ENCODE results near the gene GNG13.
"Not testable (repeated sequence)": the region's sequence is repeated elsewhere in the genome, so short reads cannot be mapped to it uniquely, and the experiment has no call there.

The GNG13 gene

DNA sequence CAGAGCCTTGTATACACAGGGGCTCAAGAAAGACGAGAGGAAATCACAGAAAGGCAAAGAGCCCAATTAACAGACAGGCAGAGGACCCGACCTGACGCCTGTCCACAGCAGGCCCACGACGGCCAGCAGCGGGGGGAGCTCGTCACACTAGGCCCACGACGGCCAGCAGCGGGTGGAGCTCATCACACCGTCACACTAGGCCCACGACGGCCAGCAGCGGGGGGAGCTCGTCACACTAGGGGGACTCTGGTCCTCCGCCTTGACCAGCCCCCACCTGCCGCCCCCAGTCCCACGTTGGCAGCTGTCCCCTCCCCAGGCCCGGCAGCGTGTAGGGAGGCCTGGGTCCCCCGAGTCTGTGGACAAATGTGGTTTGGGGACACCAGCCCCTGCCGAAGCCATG is 23.7 kb upstream of the GNG13 start:
- H3K4me3 ChIP-seq (ENCODE audit: control insufficient read depth, low read depth, low read length): no peak overlapping the region
- TF ChIP-seq, protein P1, sequence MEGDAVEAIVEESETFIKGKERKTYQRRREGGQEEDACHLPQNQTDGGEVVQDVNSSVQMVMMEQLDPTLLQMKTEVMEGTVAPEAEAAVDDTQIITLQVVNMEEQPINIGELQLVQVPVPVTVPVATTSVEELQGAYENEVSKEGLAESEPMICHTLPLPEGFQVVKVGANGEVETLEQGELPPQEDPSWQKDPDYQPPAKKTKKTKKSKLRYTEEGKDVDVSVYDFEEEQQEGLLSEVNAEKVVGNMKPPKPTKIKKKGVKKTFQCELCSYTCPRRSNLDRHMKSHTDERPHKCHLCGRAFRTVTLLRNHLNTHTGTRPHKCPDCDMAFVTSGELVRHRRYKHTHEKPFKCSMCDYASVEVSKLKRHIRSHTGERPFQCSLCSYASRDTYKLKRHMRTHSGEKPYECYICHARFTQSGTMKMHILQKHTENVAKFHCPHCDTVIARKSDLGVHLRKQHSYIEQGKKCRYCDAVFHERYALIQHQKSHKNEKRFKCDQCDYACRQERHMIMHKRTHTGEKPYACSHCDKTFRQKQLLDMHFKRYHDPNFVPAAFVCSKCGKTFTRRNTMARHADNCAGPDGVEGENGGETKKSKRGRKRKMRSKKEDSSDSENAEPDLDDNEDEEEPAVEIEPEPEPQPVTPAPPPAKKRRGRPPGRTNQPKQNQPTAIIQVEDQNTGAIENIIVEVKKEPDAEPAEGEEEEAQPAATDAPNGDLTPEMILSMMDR (conservative IDR thresholded peaks at IDR 0.05; ENCODE audit: control insufficient read depth, insufficient read depth, low read depth, low read length): no peak
- DNase-seq (ENCODE audit: low read depth): no peak

DNA sequence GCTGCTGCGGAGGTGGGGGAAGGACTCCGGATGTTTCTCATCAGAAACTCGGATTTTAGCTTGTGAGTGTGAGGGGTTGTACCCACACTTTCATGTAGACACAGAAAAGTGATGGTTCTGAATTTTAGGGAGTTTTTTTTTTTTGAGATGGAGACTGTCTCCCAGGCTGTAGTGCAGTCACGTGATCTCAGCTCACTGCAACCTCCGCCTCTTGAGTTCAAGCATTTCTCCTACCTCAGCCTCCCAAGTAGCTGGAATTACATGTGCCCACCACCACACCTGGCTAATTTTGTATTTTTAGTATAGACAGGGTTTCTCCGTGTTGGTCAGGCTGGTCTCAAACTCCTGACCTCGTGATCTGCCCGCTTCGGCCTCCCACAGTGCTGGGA is 22.4 kb upstream of the GNG13 start:
- H3K4me3 ChIP-seq (ENCODE audit: control insufficient read depth, low read depth, low read length): no peak overlapping the region
- TF ChIP-seq, protein P1 (conservative IDR thresholded peaks at IDR 0.05; ENCODE audit: control insufficient read depth, insufficient read depth, low read depth, low read length): no peak
- DNase-seq (ENCODE audit: low read depth): no peak

DNA sequence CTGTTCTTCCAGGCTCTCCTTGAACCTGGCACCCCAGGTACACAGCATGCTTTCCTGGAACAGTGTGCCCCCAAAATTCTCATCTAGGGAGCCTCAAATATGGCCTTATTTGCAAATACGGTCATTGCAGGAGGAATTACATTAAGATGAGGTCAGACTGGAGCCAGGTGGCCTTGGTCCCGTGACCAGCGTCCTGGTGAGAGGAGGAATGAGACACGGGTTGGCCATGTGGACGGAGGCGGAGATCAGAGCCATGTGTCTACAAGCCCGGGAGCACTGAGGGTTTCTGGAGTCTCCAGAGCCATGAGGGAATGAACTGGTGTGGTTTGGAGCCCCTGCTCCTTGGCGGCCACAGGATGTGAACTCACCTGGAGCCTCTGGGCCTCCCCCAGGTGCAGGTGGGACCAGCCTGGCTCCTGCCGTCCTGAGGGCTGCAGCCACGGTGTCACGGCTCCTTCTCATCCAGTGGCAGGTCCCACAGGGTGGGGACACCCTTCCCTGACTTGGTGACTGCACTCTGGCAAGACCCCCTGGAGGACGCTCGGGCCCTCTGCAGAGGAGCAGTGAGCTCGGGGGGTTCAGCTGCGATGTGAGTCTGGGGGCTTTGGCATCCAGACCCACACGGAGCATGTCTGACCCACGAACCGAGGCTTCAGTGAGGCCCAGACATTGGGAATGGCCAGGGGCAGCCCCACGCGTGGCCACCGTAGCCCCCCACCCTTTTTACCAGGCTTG is 21.8 kb upstream of the GNG13 start:
- DNase-seq (ENCODE audit: low read depth): no peak
- H3K4me3 ChIP-seq (ENCODE audit: control insufficient read depth, low read depth, low read length): no peak overlapping the region
- TF ChIP-seq, protein P1 (conservative IDR thresholded peaks at IDR 0.05; ENCODE audit: control insufficient read depth, insufficient read depth, low read depth, low read length): no peak

DNA sequence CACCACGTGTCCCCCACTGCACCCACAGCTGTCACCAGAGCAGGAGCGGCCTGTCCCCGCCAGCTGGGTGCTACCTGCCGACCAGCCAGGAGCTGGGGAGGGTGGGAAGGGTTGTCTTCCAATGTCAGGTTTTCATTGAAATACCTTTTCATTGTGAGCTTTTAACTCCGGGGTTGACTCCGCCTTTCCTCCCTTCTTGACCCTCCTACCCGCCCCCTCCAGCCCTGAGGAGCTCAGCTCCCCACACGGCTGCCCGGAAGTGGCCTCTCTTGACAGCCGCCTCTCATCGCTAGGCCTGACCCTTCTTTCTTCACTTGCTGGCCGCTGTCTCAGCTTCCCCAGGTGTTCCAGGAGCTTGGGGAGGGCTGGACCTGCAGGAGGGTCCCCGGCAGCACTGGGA is 21.2 kb upstream of the GNG13 start:
- no peak for DNase-seq (ENCODE audit: low read depth)
- H3K4me3 ChIP-seq (ENCODE audit: control insufficient read depth, low read depth, low read length): no peak overlapping the region
- TF ChIP-seq, protein P1 (conservative IDR thresholded peaks at IDR 0.05; ENCODE audit: control insufficient read depth, insufficient read depth, low read depth, low read length): no peak

DNA sequence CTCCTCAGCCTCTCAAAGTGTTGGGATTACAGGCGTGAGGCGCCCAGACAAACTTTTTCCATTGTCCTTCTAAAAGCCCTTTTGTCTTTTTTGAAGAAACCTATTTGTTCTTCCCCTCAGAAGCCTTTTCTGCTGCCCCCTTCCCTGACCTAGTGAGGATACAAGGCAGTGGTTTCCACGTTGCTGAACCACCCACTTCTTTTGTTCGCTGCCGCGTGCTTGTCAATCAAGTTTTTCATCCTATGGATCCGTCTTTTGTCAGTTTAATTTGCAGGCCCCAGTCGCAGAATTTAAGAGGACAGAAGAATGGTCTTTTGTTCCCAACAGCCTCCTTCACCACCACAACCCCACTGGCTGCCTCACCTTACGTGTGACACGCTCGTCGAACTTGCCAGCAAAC is 20.2 kb upstream of the GNG13 start:
- H3K4me3 ChIP-seq (ENCODE audit: control insufficient read depth, low read depth, low read length): no peak overlapping the region
- TF ChIP-seq, protein P1 (conservative IDR thresholded peaks at IDR 0.05; ENCODE audit: control insufficient read depth, insufficient read depth, low read depth, low read length): no peak
- no peak for DNase-seq (ENCODE audit: low read depth)

DNA sequence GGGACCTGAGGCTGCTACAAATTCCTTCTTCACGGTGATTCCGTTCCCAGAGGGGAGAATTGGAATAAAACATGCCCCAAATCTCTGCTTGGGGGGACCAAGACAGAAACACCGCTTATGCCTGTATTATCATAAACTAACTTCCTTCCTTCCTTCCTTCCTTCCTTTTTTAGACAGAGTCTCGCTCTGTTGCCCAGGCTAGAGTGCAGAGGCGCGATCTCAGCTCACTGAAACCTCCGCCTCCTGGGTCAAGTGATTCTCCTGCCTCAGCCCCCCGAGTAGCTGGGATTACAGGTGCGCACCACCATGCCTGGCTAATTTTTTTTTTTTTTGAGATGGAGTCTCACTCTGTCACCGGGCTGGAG is 19.5 kb upstream of the GNG13 start:
- not testable (repeated sequence) for DNase-seq (ENCODE audit: low read depth); H3K4me3 ChIP-seq (ENCODE audit: control insufficient read depth, low read depth, low read length)

DNA sequence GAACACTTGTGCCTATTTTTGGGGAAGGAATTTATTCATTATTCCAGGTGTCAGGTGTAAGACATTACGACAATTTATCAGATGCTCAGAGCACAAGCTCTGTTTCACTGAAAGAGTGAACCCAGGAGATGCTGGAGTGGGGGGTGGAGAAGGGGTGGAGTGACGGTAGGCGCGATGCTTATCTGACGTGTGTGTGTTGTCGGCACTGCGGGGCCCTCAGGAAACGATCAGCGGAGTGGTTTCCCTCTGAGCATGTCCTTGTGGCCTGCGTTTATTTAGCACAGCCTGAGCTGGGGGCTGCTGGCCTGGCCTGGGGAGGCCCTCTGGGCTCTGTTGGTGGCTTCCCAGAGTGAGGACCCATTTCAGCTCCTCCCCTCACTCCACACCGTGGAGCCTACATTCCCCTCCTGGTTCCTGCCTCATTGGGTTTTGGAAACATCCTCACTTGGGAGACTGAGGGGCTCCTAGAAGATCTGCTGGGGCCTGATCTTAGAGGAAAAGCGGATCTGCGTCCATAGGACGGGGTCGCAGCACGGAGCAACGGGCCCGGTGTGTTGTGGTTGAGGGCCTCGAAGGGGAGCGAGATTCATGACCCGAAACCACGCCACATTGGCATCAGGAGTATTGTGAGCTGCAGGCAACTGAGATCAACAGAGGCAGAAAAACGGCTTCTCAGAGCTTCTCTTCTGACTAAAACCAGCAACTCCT is 19.0 kb upstream of the GNG13 start:
- no peak for DNase-seq (ENCODE audit: low read depth)
- TF ChIP-seq, protein P1 (conservative IDR thresholded peaks at IDR 0.05; ENCODE audit: control insufficient read depth, insufficient read depth, low read depth, low read length): no peak
- no peak overlapping the region for H3K4me3 ChIP-seq (ENCODE audit: control insufficient read depth, low read depth, low read length)
